NK-92 (cell line): ENCODE measurements around the gene RNF152.
"Not testable (repeated sequence)": the region's sequence is repeated elsewhere in the genome, so short reads cannot be mapped to it uniquely, and the experiment has no call there.

Source experiments
- DNase-seq: peaks from one replicate; lab custom pipeline; 2025; ENCODE audit not compliant: unreplicated experiment; lab: John Stamatoyannopoulos, UW

The RNF152 gene

DNA sequence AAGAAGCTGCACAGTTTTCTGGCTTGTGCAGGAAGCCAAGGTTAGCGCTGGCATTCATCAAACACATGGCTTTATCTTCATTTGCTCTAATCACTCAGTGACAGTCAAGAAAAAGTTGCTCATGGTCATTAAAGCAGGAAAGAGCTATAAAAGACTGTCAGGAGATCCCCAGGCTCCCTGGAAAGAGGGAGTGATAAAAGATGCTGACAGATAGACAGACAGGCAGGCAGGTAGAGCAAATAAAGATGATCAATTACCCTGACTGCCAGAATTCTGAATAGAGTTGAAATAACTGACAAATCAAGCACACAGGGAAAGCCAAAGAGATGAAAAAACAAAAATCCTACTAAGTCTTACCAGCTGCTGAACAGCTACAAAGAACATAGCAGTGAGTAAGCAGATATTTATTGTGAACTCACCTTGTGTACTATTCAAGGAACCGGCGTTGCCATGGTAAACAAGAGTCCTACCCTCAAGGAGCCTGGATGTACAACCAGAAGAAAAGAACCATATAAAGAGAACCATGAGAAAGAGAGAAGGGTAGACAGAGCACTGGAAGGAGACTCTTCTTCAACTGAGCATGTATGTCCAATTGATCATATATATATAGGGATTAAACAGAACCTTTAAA, 68.0 kb downstream of the RNF152 start:
- DNase-seq = no peak

DNA sequence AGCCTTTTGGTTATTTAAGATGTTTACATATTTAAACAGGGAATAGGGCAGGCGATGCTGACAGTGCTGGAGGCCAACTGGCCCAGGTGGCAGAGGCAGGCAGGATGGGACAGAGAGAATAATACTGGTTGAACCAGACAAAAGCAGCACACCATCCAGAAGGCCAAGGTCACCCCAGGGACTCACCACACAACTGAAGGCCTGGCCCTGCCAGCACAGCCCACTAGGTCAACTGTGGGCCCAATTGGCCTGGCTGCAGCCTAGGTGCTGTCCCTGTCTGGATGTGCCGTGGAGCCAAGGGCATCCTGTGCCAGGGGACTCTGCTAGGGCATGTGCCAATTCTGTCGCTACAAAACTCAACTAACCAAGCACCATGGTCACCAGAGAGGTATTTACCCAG, 69.2 kb downstream of the RNF152 start:
- DNase-seq = no peak

DNA sequence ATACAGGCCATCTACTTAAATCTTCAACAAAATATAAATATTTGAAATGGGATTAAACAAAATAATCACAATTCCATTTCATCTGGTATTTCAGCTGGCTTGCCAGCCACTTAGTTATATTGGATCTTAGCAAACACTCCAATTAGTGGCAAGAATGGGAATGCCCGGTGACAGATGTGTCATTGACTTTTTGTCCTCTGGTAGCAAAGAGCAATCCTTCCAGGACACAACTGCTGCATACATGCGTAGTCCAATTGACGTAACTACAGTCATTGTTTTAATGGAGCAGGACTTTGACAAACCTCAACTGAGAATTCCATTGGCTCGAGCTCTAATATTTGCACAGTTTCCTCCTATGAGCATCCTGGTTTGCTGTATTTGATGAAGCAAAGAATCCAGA, 69.9 kb downstream of the RNF152 start:
- no peak for DNase-seq

DNA sequence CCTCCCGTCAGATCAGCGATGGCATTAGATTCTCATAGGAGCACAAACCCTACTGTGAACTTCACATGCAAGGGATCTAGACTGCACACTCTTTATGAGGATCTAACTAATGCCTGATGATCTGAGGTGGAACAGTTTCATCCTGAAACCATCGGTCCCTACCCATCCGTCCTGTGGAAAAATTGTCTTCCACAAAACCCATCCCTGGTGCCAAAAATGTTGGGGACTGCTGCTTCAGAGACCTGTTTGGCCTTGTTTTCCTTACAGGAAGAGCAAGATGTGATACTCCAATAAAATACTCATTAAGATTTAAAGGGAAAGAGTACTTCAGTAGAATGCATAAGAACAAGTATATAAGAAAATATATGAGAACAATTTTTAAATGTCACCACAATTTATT, 71.1 kb downstream of the RNF152 start:
- DNase-seq = no peak

DNA sequence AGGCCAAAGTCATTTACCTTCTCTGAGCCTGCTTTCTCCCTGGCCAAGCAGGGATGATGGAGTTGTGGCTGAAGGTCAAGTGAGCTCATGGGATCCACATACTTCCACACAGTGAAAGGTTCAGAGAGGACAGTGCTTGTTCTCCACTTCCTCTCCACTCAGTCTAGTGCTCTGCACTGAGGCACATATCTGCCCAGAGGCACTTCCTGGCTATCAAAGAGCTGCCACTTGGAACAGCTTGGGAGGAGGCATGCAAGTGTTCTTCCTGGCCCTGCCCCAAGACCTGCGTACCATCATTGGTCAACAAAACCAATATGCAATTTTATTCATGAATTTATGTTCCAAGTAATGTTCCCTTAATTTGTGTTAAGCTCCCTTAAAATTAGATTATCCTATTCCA, 71.9 kb downstream of the RNF152 start:
- no peak for DNase-seq

DNA sequence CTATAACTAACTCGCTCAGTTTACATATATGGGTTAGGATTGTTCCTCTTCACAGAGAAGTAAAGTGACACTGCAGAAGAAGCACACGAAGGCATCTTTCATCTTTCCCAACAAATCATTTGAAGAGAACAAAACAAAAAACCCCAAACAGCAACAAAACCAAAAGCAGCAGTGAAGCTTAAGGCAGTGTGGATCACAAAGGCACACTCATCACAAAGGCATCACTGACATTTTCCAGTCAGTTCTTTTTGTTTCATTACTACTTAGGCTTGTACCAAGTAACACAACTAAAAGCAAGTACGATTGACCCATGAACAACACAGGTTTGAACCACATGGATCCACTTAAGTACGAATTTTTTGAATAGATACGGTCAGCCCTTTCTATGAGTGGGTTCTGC, 75.7 kb downstream of the RNF152 start:
- no peak for DNase-seq

DNA sequence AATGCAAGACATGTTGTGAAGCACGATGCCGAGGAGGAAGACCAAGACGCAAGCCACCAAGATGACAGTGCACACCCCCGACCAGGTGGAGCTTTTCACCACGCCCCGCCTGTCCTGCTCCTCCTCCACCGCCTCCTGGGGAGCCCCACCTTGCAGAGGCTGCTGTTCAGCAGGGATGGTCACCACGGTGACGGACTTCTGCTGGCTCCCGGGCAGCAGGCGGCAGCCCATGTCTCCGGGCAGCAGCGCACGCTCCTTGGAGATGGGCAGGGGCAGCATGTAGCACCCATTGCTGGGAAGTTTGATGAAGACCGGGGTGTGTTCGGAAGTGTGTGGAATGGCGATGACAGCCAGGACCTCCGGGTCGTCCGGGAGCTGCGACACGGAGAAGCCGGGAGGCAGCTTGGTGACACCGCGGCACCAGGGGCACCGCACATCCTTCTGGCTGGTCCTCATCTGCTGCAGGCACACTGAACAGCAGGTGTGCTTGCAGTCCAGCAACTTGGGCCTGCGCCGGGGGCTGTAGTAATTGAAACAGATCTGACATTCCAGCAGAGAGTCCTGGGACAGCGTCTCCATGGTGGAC, 76.8 kb downstream of the RNF152 start:
- no peak for DNase-seq

DNA sequence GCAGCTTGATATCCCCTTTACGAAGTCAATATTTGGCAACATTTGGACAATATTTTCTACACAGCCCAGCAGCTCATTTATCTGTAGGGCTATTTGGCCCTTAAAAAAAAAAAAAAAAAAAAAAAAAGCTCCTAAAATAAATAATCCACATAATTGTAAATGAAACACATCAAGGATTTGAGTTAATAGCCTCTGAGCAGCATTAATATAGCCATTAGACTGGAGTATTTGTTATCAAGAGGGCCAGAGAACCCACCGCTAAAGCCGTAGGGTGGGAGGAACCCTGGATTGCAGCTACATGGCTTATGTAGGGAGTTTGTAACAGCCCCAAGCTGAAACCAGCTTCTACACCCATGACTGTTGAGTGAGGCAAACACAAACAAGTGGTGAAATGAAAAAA, 84.5 kb downstream of the RNF152 start:
- no peak for DNase-seq

DNA sequence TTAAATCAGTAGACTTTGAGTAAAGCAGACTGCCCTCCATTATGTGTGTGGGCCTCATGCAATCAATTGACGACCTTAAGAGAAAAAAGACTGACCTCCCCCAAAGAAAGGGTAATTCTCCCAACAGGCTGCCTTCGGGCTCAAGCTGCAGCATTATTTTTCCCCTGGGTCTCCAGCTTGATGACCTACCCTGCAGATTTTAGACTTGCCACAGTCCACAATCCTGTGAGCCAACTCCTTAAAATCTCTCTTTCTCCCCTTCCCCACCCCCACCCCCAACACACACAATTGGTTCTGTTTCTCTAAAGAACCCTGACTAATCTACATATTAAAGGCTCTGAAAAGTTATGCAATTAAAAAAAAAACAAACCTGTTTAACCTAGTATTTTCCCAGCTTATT, 89.4 kb downstream of the RNF152 start:
- no peak for DNase-seq

DNA sequence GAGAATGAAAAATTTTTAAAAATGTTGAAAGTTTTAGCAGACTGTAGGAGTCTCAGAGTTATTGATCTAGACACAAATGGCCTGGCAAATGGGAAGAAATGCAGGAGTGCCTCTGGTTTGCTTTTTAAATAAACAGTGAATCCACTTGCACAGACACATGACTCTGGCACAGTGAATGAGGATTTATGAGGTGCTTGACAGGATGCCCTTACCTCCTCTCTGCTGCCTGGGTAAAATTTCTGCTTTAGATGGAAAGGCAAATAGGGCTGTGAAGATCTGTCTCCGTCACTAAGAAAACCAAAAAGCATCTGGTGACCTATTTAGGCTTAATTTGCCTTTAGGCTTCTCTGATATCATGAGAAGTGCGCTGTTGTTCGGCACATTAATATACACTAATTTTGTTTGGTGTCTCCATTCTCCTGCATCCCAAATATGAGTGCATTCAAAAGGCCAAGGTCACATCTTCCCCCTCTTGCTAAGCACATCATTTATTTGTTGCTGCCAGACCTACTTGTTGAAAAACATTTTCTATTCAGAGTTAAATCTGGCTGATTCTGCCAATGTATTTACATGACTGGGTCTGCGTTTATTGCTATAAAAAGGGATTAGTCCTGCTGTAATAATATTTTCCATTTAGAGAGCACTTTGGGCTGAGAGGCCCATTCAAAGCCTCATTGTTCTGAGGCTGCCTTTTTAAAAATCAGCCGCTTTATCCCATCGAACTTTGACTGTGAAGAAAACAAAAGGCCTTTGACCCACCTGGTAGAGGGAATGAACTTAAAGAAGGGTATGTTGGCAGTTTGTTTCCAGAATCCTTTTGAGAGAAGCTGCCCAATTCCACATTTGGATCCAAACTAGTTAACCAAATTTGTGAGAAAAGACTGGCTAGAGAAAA, 94.9 kb downstream of the RNF152 start:
- no peak for DNase-seq

DNA sequence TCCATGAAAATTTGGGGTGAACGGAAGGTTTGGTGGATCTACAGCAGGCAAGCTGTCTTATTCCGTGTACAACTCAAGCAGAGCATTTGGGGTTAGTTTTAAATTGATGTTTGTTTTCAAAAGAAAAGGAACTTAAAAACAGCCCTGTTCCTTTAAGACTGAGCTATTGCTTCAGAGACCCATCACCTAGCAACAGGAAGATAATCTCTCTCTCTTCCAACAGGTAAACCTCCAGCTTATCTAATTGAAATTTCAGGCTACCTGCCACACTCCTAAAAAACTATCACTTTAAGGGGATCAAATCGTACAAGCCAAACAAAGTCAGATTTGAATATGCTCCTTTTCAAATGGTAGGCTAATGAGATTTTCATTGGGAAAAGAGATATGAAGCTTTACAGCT, 101.8 kb downstream of the RNF152 start:
- no peak for DNase-seq

DNA sequence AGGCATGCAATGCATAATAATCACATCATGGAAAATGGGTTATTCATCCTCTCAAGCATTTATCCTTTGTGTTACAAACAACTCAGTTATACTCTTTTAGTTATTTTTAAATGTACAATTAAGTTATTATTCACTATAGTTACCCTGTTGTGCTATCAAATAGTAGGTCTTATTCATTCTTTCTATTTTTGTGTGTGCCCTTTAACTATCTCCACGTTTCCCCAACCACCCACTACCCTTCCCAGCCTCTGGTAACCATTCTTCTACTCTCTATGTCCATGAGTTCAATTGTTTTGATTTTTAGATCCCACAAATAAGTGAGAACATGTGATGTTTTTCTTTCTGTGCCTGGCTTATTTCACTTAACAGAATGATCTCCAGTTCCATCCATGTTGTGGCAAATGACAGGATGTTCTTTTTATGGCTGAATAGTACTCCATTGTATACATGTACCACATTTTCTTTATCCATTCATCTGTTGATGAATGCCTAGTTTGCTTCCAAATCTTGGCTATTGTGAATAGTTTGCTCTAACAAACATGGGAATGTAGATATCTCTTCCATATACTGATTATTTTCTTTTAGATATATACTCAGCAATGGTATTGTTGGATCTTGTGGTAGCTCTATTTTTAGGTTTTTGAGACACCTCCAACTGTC, 105.7 kb downstream of the RNF152 start:
- DNase-seq = not testable (repeated sequence)

DNA sequence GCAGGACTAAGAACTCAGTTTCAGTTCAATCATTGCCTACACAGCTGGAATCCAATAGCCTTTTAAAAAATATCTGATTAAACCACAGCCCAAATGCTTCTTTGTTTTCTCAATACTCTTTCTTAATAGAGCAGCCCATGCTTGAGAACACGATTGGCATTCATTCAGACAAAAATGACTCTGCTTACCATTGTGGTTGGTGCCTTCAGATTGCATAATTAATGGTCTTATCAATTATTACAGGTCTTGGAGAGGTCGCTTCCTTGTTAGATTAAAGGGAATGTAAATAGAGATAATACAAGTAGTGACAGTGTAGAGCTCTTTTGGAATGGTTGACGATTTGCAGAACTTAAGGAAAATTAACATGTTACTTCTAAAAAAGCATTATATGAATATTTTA, 107.2 kb downstream of the RNF152 start:
- no peak for DNase-seq

DNA sequence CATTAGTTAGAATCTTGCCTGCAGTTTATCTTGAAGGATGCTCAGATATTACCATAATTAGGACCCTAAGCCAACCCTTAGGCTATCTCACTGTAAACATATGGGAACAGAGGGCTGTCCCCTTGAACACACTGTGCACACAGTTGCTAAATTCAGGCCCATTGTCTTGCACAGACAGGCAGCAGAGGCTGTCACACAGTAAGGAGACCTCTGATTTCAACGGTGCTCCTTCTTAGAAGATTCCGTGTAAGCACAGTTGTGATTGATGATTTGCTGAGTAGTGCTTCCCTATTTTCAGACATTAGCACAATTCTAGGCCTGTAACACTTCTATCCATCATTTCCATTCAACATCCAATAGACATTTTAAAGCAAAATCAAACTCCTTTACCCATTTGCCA, 108.0 kb downstream of the RNF152 start:
- DNase-seq = no peak

DNA sequence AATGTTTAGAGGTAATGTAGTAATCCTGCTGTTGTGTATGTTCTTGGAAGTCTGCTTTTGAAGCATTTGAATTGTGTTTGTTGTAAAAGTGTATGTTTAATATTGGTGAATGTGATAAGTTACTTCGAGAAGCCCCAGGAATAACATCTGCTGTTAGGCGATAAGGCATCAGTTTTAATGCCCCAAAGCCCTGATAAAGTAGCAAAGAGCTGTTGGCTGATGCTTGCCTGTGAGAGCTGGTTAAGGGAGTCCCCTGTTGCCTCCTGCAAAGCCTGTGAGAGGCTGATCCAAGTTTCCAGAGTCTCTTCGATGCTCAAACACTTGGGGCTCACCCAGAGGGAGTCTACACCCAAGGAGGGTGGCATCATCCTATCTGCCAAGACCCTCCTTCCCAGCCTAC, 110.3 kb downstream of the RNF152 start:
- no peak for DNase-seq

DNA sequence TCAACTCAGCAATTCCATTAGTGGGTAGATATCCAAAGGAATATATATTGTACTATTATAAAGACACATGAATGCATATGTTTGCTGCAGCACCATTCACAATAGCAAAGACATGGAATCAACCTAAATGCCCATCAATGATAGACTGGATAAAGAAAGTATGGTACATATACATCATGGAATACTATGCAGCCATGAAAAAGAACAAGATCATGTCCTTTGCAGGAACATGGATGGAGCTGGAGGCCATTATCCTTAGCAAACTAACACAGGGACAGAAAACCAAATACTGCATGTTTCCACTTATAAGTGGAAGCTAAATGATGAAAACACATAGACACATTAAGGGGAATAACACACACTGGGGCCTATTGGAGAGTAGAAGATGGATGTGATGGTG, 116.6 kb downstream of the RNF152 start:
- not testable (repeated sequence) for DNase-seq

DNA sequence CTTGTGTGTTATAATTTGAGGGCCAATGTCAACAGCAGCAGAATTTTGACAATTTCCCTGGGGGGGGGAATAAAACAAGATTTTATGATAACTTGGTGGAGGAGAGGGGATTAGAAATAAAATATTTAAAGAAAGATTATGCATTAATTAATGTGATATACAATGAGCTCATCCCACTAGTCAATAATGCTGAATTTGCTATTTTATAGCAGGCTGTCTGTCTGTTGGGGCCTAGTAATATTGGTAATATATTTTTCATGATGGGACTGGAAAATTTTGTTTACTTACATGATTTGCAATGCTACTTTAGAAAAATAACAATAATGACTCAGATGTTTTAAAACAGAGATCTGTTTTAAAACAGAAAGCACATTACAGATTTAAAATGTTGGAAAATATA, 118.0 kb downstream of the RNF152 start:
- no peak for DNase-seq

DNA sequence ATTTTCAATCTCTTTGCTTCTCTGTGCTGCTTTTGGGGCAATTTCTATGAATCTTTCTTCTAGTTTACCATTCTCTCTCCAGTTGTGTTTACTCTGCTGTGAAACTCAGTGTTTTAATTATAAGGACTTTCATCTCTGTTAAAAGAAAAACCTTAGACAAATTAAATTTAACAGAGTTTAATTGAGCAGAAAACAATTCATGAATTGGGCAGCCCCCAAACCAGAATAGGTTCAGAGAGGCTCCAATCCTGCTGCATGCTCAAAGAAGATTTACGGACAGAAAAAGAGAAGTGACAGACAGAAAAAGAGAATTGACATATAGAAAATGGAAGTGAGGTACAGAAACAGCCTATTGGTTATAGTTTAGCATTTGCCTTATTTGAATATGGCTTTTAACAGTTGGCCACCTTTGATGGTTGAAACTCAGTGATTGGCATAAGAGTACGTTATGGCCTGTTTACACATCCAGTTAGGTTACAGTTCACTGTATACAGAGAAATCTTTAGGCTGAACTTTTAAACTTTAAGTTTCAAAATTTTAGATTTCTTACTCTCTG, 120.4 kb downstream of the RNF152 start:
- DNase-seq = no peak

DNA sequence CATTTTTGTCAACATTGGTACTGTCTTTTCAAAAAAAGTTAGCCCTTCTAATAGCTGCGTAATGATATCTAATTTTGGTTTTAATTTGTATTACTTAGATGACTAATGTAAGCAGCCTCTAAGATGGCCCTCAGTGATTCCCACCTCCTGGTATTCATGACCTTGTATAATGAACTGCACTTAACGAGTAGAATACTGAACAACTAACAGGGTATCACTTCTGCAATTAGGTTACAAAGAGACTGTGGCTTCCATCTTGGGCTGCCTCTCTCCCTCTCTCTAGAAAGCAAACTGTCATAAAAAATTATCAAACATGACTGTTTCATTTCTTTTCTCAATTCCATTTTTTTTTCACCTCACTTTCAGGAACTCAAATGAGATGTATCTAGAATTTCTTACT, 120.9 kb downstream of the RNF152 start:
- no peak for DNase-seq

DNA sequence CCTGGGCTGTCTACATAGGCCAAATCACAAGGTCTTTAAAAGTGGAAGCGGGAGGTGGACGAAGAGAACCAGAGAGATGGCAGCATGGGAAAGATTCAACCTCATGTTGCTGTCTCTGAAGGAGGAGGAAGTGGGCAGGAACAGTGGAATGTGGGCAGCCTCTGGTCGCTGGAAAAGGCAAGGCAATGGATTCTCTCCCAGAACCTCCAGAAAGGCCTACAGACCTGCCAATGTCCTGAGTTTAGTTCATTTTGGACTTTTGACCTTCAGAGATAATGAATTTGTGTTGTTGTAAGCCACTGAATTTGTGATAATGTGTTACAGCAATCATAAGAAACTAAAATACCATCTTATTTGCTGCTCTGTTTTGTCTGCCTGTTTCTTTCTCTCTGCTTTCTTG, 122.5 kb downstream of the RNF152 start:
- DNase-seq = no peak

DNA sequence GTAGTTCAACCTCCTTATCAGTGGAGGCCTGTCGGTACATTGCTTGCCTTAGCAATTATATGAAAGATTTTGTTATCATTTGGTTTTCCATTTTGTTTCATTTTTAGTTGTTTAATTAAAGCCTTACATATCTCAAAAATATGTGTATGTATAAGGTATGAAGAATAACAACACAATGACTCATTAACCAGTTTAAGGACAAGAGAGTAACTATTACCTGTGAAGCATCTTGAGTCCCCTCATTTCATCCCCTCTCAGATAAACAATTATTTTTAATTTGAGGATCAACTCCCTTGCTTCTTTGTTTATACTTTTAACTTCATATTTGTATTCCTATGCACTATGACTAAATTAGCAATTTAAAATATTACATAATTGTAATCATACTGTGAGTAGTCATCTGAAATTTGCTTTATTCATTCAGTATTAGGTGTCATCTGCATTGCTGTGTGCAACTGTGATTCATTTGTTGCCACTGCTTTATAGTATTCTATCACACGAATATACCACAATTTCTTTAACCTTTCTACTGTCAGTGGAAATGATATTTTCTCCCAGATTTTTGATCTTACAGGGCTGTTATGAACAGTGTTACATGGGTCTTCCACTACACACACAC, 126.4 kb downstream of the RNF152 start:
- no peak for DNase-seq
